K562 treated with DMSO at 1 percent for 12 hours (cell line): Measurements from ENCODE around the gene SFT2D1. TPM values are rescaled to one million over a fixed set of nuclear protein-coding genes. Genes with fewer than 3 reads are reported as not detected.

Source experiments
- total RNA-seq: library from RNA; unstranded; fragments of 300-600 nt; gene quantifications from 2 replicates; pipeline ENCODE4 v1.2.3, GENCODE V29; 2022; ENCODE audit not compliant: insufficient read depth

The SFT2D1 gene
- 70.3 and 101 TPM in 2 replicates for total RNA-seq

DNA sequence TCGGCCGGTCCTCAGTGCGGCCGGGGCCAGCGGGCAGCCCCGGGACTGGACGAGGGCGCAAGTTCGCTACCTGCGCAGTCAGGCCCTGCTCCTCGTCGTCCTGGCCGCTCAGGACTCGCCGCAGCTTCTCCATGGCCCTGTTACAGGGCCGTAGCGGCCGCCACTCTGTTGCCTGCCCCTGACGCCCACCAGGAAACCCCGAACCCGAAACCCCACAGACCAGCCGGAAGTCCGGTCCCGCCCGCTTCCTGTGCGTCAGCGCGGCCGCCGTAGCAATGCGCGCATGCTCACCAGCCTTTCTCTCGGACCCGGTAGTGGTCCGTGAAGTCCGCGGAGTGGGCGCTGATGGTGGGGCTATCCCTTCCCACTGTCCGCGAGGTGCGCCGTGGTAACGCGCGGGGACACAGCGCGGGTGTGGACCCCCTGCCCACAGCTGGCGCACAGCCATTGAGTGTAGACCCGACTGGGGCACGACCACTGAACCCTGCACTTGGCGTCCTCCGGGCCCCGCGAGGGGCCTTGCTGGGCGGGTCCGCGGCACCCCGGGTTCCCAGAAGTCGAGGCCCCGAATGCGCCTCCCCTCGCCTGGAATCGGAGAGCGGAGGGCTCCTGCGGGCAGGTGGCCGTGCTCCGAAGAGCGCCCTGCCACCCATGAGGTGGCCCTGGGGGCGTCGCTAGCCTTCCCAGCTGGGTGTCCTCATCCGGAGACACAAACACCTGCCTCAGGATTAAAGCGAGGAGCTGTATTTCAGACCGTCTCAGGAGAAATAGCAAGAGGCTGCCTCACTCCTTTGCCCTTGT is at the start of gene SFT2D1:
SFT2D1 (minus strand) TSS at position 197 of the 801 bp plus-strand sequence; CDS start at position 133, 64 bp downstream.

DNA sequence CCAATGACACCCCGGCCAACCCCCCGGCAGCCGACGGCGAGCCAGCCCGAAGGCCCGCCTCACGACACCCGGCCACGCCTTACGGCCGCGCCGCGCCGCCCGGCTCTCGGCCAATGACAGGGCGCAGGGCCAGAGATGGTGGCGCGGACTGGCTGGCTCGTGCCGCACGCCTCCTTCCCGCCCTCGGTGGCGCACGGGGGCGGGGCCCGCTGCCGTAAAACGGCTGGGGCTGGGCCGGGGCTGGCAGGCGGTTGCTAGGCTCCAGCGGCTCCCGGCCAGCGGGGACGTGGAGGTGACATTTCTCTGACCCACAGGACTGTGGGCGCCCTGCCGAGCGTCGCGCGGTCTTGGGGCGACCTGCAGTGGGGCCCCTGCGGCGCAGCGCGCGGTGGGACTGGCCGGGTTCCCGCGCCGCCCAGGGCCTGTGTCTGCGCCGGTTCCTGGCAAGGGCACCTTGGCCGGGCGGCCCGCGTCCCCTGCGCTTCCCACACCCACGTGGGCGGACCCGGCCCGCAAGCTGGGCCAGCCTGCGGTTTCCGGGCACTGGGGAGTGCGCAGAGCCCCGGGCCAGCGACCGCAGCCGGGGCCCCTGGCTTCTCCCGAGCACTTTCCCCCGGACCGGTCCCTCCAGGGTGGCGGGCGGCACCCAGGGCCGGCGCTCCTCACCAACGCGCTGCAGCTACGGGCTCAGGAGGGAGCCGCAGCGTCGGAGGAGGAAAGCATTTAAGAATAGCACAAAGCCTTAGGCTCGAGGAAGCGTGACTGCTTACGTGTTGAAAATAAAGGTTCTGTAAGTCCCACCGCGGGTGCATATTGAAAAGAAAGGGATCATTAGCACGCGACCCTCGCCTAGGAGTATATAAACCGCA is 40.8 kb upstream of the SFT2D1 start, which contains the start of gene MPC1:
MPC1 (minus strand) TSS at position 8 of the 869 bp plus-strand sequence. CDS start 64 bp downstream, outside the sequence.

DNA sequence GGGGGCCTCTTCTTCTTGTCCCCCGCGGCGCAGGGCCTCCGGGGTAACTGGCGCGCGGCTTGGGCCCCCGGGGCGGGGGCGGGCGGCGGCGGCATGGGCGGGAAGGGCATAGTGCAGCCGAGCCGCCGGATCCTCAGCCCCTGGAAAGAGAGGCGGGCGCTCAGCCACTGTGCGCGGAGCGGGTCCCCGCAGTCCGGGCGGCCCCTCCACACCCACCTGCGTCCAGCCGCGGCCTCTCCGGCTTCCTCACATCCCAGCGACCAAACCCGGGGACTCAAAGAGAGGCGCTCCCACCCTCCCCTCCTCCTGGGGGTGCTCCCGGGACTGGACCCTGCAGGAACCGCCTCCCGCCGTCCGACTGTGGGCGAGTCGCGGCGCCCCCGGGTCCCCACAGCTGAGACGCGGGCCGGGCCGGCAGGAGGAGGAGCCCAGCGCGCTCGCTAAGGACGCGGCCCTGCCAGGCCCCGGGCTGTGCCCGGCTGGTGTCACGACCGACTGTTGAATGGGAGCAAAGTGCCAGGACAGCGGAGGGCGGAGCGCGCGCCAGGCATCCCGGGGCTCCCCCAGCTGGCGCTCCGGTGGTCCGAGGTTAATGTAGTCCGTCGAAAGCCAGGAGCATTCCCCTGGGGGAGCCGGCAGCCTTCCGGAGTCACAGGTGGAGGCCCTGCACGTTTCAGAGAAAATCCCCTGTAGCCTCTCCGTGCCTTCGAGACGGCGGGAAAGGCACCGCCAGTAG is 34.1 kb downstream of the SFT2D1 start, which contains the start of gene PRR18:
PRR18 (minus strand) TSS at position 360 of the 736 bp plus-strand sequence; CDS start at position 110, 250 bp downstream.

Other genes with a start within 250 kb of the SFT2D1 start
- gene TBXT, start 174.7 kb downstream of the SFT2D1 start, total RNA-seq = not detected in 2 replicates
- gene PRR18, start 34.2 kb downstream of the SFT2D1 start, total RNA-seq = not detected in 2 replicates
- gene MPC1, start 40.4 kb upstream of the SFT2D1 start, total RNA-seq = 79.2 and 110 TPM in 2 replicates
- not detected in 2 replicates for gene RAMACL, start 244.1 kb upstream of the SFT2D1 start, total RNA-seq